ENCODE data around the gene PID1. TPM values are rescaled to one million over a fixed set of nuclear protein-coding genes. Genes with fewer than 3 reads are reported as not detected.

The PID1 gene
- total RNA-seq, 1 experiment from 2014 or later = 2.9 TPM

GRCh38 chr2:229032608-229033234 lies 238.4 kb downstream of the PID1 start:
- POLR2A ChIA-PET = no interaction called here
- no TSS peak for BruUV-seq (replicated peaks)
- intact Hi-C loops (cut with micrococcal nuclease; ENCODE audit: unreplicated experiment) = no loop called here
- TF ChIP-seq SIN3A (IDR thresholded peaks at IDR 0.05; ENCODE audit: borderline replicate concordance, insufficient read depth, low read depth, low read length) = no peak
- TF ChIP-seq TCF7L2 (IDR thresholded peaks at IDR 0.05; ENCODE audit: low read depth, low read length) = no peak
- no peak for TF ChIP-seq POLR2AphosphoS5 (IDR thresholded peaks at IDR 0.05; ENCODE audit: low read depth, low read length)
- TF ChIP-seq, protein P1, sequence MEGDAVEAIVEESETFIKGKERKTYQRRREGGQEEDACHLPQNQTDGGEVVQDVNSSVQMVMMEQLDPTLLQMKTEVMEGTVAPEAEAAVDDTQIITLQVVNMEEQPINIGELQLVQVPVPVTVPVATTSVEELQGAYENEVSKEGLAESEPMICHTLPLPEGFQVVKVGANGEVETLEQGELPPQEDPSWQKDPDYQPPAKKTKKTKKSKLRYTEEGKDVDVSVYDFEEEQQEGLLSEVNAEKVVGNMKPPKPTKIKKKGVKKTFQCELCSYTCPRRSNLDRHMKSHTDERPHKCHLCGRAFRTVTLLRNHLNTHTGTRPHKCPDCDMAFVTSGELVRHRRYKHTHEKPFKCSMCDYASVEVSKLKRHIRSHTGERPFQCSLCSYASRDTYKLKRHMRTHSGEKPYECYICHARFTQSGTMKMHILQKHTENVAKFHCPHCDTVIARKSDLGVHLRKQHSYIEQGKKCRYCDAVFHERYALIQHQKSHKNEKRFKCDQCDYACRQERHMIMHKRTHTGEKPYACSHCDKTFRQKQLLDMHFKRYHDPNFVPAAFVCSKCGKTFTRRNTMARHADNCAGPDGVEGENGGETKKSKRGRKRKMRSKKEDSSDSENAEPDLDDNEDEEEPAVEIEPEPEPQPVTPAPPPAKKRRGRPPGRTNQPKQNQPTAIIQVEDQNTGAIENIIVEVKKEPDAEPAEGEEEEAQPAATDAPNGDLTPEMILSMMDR (IDR thresholded peaks at IDR 0.05) = no peak
- TF ChIP-seq, protein P2, sequence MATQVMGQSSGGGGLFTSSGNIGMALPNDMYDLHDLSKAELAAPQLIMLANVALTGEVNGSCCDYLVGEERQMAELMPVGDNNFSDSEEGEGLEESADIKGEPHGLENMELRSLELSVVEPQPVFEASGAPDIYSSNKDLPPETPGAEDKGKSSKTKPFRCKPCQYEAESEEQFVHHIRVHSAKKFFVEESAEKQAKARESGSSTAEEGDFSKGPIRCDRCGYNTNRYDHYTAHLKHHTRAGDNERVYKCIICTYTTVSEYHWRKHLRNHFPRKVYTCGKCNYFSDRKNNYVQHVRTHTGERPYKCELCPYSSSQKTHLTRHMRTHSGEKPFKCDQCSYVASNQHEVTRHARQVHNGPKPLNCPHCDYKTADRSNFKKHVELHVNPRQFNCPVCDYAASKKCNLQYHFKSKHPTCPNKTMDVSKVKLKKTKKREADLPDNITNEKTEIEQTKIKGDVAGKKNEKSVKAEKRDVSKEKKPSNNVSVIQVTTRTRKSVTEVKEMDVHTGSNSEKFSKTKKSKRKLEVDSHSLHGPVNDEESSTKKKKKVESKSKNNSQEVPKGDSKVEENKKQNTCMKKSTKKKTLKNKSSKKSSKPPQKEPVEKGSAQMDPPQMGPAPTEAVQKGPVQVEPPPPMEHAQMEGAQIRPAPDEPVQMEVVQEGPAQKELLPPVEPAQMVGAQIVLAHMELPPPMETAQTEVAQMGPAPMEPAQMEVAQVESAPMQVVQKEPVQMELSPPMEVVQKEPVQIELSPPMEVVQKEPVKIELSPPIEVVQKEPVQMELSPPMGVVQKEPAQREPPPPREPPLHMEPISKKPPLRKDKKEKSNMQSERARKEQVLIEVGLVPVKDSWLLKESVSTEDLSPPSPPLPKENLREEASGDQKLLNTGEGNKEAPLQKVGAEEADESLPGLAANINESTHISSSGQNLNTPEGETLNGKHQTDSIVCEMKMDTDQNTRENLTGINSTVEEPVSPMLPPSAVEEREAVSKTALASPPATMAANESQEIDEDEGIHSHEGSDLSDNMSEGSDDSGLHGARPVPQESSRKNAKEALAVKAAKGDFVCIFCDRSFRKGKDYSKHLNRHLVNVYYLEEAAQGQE (IDR thresholded peaks at IDR 0.05; ENCODE audit: insufficient read depth in 1 of 2, low read depth in 2 of 2, low read length in 1 of 2) = no peak
- ATAC-seq (no peak), DNase-seq (ENCODE audit: low read depth, low spot score) (no peak)
- Histone ChIP-seq H3K4me1 (ENCODE audit: control insufficient read depth, insufficient read depth, low read length) (no peaks in the 10 kb centered on the region), H3K9me3 (ENCODE audit: control insufficient read depth, insufficient read depth, low read depth, low read length) (no peaks in the 10 kb centered on the region), H3K27me3 (ENCODE audit: control insufficient read depth, insufficient read depth, low read length) (no peaks in the 10 kb centered on the region), H3K36me3 (ENCODE audit: control insufficient read depth, insufficient read depth, low read length) (no peaks in the 10 kb centered on the region), H3K4me3 (ENCODE audit: low read depth in 2 of 2, low read length in 2 of 2) (no peak overlapping the region), H3K27ac (ENCODE audit: low read length) (no peak overlapping the region)
- in situ Hi-C loops (cut with HindIII; ENCODE audit: low pct_unique_long_range_greater_than_20kb, low sequenced_read_pairs) = no loop called here
- CTCF ChIA-PET = no interaction called here

DNA sequence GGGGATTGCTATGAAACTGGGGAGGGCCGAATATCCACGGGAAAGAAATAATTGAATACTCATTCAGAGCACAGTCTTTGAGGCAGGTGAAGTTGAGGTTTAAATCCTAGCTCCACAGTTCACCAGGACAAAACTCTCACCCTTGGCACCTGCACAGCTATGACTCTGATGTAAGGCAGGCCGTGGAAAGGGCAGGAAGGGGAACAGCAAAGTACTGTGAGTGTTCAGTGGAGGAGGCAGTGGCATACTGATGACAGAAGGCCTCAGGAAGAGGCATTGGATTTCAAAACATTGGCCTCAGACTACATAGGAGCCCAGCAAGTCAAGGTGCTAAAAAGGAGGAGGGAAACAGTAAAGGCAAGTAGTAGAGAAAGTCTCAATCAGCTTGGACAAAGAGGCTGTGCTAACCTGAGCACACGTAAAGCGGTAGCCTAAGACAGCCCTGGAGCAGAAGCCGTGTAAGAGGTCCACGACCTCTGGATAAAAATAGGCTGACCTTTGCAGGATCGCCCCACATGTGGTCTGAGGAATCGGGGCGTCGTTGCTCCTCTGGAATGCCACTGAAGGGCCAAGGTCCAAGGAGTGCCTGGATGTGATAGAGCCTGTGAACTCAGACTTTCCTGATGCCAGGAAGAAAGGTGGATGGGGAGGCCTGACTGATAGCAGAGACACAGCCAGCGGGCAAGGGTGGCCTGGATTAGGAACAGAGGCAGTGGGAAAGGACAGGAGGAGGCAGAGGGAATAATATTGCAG lies 243.6 kb downstream of the PID1 start:
- no TSS peak for BruUV-seq (replicated peaks)
- intact Hi-C loops (cut with micrococcal nuclease; ENCODE audit: unreplicated experiment) (no loop called here), in situ Hi-C loops (cut with HindIII; ENCODE audit: low pct_unique_long_range_greater_than_20kb, low sequenced_read_pairs) (no loop called here)
- no peaks in the 10 kb centered on the region for H3K4me1 ChIP-seq (ENCODE audit: control insufficient read depth, insufficient read depth, low read length)
- no peaks in the 10 kb centered on the region for H3K27me3 ChIP-seq (ENCODE audit: control insufficient read depth, insufficient read depth, low read length)
- POLR2A ChIA-PET = no interaction called here
- CTCF ChIA-PET = no interaction called here
- H3K9me3 ChIP-seq (ENCODE audit: control insufficient read depth, insufficient read depth, low read depth, low read length) = no peaks in the 10 kb centered on the region
- ATAC-seq (no peak), DNase-seq (ENCODE audit: low read depth, low spot score) (no peak)
- TF ChIP-seq, protein P2 (IDR thresholded peaks at IDR 0.05; ENCODE audit: insufficient read depth in 1 of 2, low read depth in 2 of 2, low read length in 1 of 2) = no peak
- H3K27ac ChIP-seq (ENCODE audit: low read length) = no peak overlapping the region
- no peaks in the 10 kb centered on the region for H3K36me3 ChIP-seq (ENCODE audit: control insufficient read depth, insufficient read depth, low read length)
- H3K4me3 ChIP-seq (ENCODE audit: low read depth in 2 of 2, low read length in 2 of 2) = no peak overlapping the region

Measured in Panc1 (cell line).